H1 (cell line): ENCODE measurements around the gene STAT4. TPM values are rescaled to one million over a fixed set of nuclear protein-coding genes. Genes with fewer than 3 reads are reported as not detected.

Source experiments
- CTCF ChIA-PET: fragments of 300-600 bp; sonication (Branson Sonifier 250); formaldehyde crosslinking; loops from one replicate; lab custom pipeline; 2021; ENCODE audit not compliant: partially characterized antibody; lab: Charles Lee
- POLR2A ChIA-PET: fragments of 300-600 bp; sonication (Branson Sonifier 250); formaldehyde crosslinking; loops from one replicate; lab custom pipeline; 2021; ENCODE audit warnings: inconsistent platforms; ENCODE audit not compliant: partially characterized antibody; lab: Charles Lee
- DNase-seq, 2 experiments: peaks; one replicate each; pipeline versions ENCODE4 v3.0.0 to v3.0.0-alpha.2; 2010 to 2022; ENCODE audit warnings: low spot score in 2 of 2, low read depth in 1 of 2, mixed read lengths in 1 of 2
- FAIRE-seq: peaks from 2 replicates; lab custom pipeline; 2011; peaks lifted over from hg19 to GRCh38; lab: Jason Lieb, UNC
- H2AFZ ChIP-seq: 2 replicates; pipeline ENCODE4 v1.8.1; 2012; ENCODE audit warnings: low read length, inconsistent platforms
- H2AK5ac ChIP-seq: 2 replicates; pipeline ENCODE4 v1.6.1; 2013; ENCODE audit warnings: low read depth, low read length
- H2BK120ac ChIP-seq: replicated peaks from 2 replicates; pipeline ENCODE3; 2013; ENCODE audit warnings: low read depth, low read length, inconsistent platforms
- H2BK12ac ChIP-seq: 2 replicates; pipeline ENCODE4 v1.6.1; 2013; ENCODE audit warnings: low read depth, low read length
- H2BK15ac ChIP-seq: 2 replicates; pipeline ENCODE4 v1.6.1; 2013; ENCODE audit warnings: low read length
- H2BK20ac ChIP-seq: 2 replicates; pipeline ENCODE4 v1.6.1; 2013; ENCODE audit warnings: low read length
- H2BK5ac ChIP-seq: 2 replicates; pipeline ENCODE4 v1.6.1; 2013; ENCODE audit warnings: low read depth, low read length
- H3K14ac ChIP-seq: 2 replicates; pipeline ENCODE4 v1.6.1; 2013; ENCODE audit warnings: inconsistent platforms; ENCODE audit not compliant: insufficient read length
- H3K18ac ChIP-seq: 2 replicates; pipeline ENCODE4 v1.6.1; 2013; ENCODE audit warnings: low read length; ENCODE audit errors: extremely low read depth
- H3K23ac ChIP-seq: 2 replicates; pipeline ENCODE4 v1.6.1; 2013; ENCODE audit warnings: inconsistent platforms; ENCODE audit not compliant: insufficient read length
- H3K23me2 ChIP-seq: 2 replicates; pipeline ENCODE4 v1.6.1; 2013; ENCODE audit warnings: low read depth, low read length
- H3K27ac ChIP-seq: 2 replicates; pipeline ENCODE4 v1.6.1; 2011; ENCODE audit warnings: low read depth, low read length, inconsistent platforms
- H3K27me3 ChIP-seq, 4 experiments: replicated peaks in 1 of 4; 1 replicate in 1 of 4; 2 replicates in 3 of 4; pipeline versions ENCODE4 v1.6.1 to v1.8.1; 2011 to 2013; ENCODE audit warnings: low read length in 3 of 4, mild to moderate bottlenecking in 3 of 4, inconsistent platforms in 2 of 4, mixed read lengths in 2 of 4, moderate library complexity in 1 of 4; ENCODE audit not compliant: control insufficient read depth in 3 of 4, insufficient read depth in 3 of 4; ENCODE audit errors: extremely low read depth in 1 of 4
- H3K36me3 ChIP-seq, 4 experiments: 2 replicates each; pipeline versions ENCODE4 v1.6.1 to v1.8.1; 2011 to 2013; ENCODE audit warnings: mild to moderate bottlenecking in 4 of 4, low read length in 3 of 4, moderate library complexity in 2 of 4, control low read depth in 1 of 4, inconsistent platforms in 1 of 4; ENCODE audit not compliant: insufficient read depth in 4 of 4, control insufficient read depth in 2 of 4
- H3K4ac ChIP-seq: replicated peaks from 2 replicates; pipeline ENCODE3; 2013; ENCODE audit warnings: low read length, low read depth, mixed read lengths, inconsistent platforms; ENCODE audit not compliant: insufficient read length
- H3K4me1 ChIP-seq, 4 experiments: replicated peaks in 1 of 4; 1 replicate in 1 of 4; 2 replicates in 3 of 4; pipeline versions ENCODE4 v1.6.1 to v1.8.1; 2011 to 2013; ENCODE audit warnings: low read length in 3 of 4, inconsistent platforms in 2 of 4, mixed read lengths in 1 of 4; ENCODE audit not compliant: insufficient read depth in 4 of 4, control insufficient read depth in 3 of 4
- H3K4me2 ChIP-seq, 2 experiments: 2 replicates each; pipeline versions ENCODE4 v1.6.1 to v1.8.1; 2011 to 2013; ENCODE audit warnings: low read depth in 2 of 2, low read length in 2 of 2, control low read depth in 1 of 2, inconsistent platforms in 1 of 2, mild to moderate bottlenecking in 1 of 2; ENCODE audit not compliant: insufficient read depth in 1 of 2
- H3K4me3 ChIP-seq, 4 experiments: fragments of 200-600, 300-600 bp in 1 of 4; sonication (generic), shearing (Covaris generic), sonication (Bioruptor Twin) in 1 of 4; 2 replicates each; pipeline versions ENCODE4 v1.5.1 to v1.8.1; 2011 to 2016; ENCODE audit warnings: low read length in 4 of 4, low read depth in 3 of 4, control low read depth in 2 of 4, inconsistent platforms in 2 of 4, mild to moderate bottlenecking in 2 of 4, mixed read lengths in 1 of 4, moderate library complexity in 1 of 4; ENCODE audit not compliant: insufficient read depth in 2 of 4; ENCODE audit errors: extremely low read depth in 1 of 4
- H3K56ac ChIP-seq: replicated peaks from 2 replicates; pipeline ENCODE3; 2013; ENCODE audit warnings: low read depth, mild to moderate bottlenecking, mixed read lengths, low read length, inconsistent platforms; ENCODE audit not compliant: insufficient read length
- H3K79me1 ChIP-seq: 2 replicates; pipeline ENCODE4 v1.6.1; 2013; ENCODE audit warnings: low read depth, low read length, control low read depth
- H3K79me2 ChIP-seq, 2 experiments: 2 replicates each; pipeline versions ENCODE4 v1.6.1 to v1.8.1; 2012 to 2013; ENCODE audit warnings: low read length in 2 of 2, mild to moderate bottlenecking in 2 of 2, inconsistent platforms in 1 of 2; ENCODE audit not compliant: insufficient read depth in 2 of 2, control insufficient read depth in 1 of 2
- H3K9ac ChIP-seq, 4 experiments: replicated peaks in 1 of 4; 1 replicate in 1 of 4; 2 replicates in 3 of 4; pipeline versions ENCODE4 v1.6.1 to v1.8.1; 2011 to 2013; ENCODE audit warnings: low read depth in 3 of 4, low read length in 3 of 4, control low read depth in 2 of 4, mild to moderate bottlenecking in 2 of 4, moderate library complexity in 2 of 4, inconsistent platforms in 1 of 4; ENCODE audit errors: extremely low read depth in 1 of 4
- H3K9me3 ChIP-seq, 2 experiments: 2 replicates each; pipeline versions ENCODE4 v1.6.1 to v1.8.1; 2012 to 2013; ENCODE audit warnings: mild to moderate bottlenecking in 2 of 2, moderate library complexity in 2 of 2, control low read depth in 1 of 2, inconsistent platforms in 1 of 2, low read depth in 1 of 2, low read length in 1 of 2, mixed read lengths in 1 of 2; ENCODE audit not compliant: insufficient read depth in 2 of 2
- H4K20me1 ChIP-seq, 2 experiments: replicated peaks in 1 of 2; 2 replicates each; pipeline versions ENCODE3 to v1.8.1; 2011 to 2013; ENCODE audit warnings: inconsistent platforms in 2 of 2, low read length in 2 of 2, mild to moderate bottlenecking in 1 of 2; ENCODE audit not compliant: insufficient read depth in 2 of 2, control insufficient read depth in 1 of 2
- H4K5ac ChIP-seq: 2 replicates; pipeline ENCODE4 v1.6.1; 2013; ENCODE audit warnings: low read length, low read depth, mixed read lengths, inconsistent platforms; ENCODE audit not compliant: insufficient read length
- H4K8ac ChIP-seq: 2 replicates; pipeline ENCODE4 v1.8.0; 2013; ENCODE audit warnings: mild to moderate bottlenecking, moderate library complexity, low read length, inconsistent platforms; ENCODE audit not compliant: insufficient read depth; ENCODE audit errors: extremely low read depth
- H4K91ac ChIP-seq: replicated peaks from 2 replicates; pipeline ENCODE3; 2013; ENCODE audit warnings: low read length, mixed read lengths, inconsistent platforms; ENCODE audit not compliant: insufficient read length
- FOSL1 ChIP-seq: IDR thresholded peaks from 2 replicates; pipeline ENCODE4 v1.6.1; 2011; ENCODE audit warnings: mild to moderate bottlenecking, low read depth, low read length, moderate library complexity; ENCODE audit not compliant: insufficient read depth
- HDAC6 ChIP-seq: IDR thresholded peaks from one replicate; pipeline ENCODE4 v1.7.1; 2012; ENCODE audit warnings: low read depth, mild to moderate bottlenecking, inconsistent platforms, low read length, moderate library complexity
- JUN ChIP-seq: IDR thresholded peaks from 2 replicates; pipeline ENCODE4 v1.6.1; 2011; ENCODE audit warnings: low read depth, mild to moderate bottlenecking, improper control_type of control experiment, low read length
- POLR2AphosphoS5 ChIP-seq: IDR thresholded peaks from 2 replicates; pipeline ENCODE4 v1.6.1; 2011; ENCODE audit warnings: low read depth, low read length
- SAP30 ChIP-seq: fragments of 300-600 bp; sonication (generic); IDR thresholded peaks from 2 replicates; pipeline ENCODE4 v1.7.1; 2012; ENCODE audit warnings: low read length, moderate library complexity, mild to moderate bottlenecking, inconsistent platforms; ENCODE audit not compliant: insufficient read depth, insufficient replicate concordance
- SRF ChIP-seq: IDR thresholded peaks from 2 replicates; pipeline ENCODE4 v1.6.1; 2011; ENCODE audit warnings: mild to moderate bottlenecking, low read depth, low read length, moderate library complexity
- WGBS, 2 experiments: shearing (Covaris generic) in 1 of 2; methylation state at CpG; one replicate each; pipeline versions ENCODE4 v1.1.6 to v1.1.7; 2013 to 2015; ENCODE audit warnings: low lambda C conversion rate in 2 of 2, mixed read lengths in 2 of 2, inconsistent platforms in 1 of 2, low coverage in 1 of 2, missing lambda C conversion rate in 1 of 2; ENCODE audit not compliant: insufficient replicate concordance in 2 of 2, insufficient coverage in 1 of 2, insufficient read length in 1 of 2; ENCODE audit errors: extremely low coverage in 1 of 2, missing lambda C conversion rate in 1 of 2; 5-methylcytosine and 5-hydroxymethylcytosine counted together
- polyA plus RNA-seq, 7 experiments: library from polyadenylated mRNA; depleted of rRNA in 3 of 7; stranded (reverse) in 5 of 7; unstranded in 2 of 7; fragments of >200 nt in 5 of 7; fragments of 200-250 nt in 2 of 7; gene quantifications; 1 replicate in 5 of 7; 2 replicates in 1 of 7; 4 replicates in 1 of 7; pipeline versions ENCODE4 v1.2.1 to v1.2.3, GENCODE V29; 2011 to 2013; ENCODE audit warnings: missing spikeins in 2 of 7, mixed read lengths in 2 of 7
- total RNA-seq: library from RNA; stranded (reverse); fragmentation: NEBNext Ultra II Directional; extraction: Animal tissue kit (Norgen Biotek cat#: 25700); gene quantifications from 2 replicates; pipeline ENCODE4 v1.2.1, GENCODE V29; 2021

Gene STAT4
- total and polyA plus RNA-seq, 2 of the 8 experiments (the other 6 are each of a cell fraction or from before 2014, with no cell fraction given): 0.36 to 0.63 TPM

DNA sequence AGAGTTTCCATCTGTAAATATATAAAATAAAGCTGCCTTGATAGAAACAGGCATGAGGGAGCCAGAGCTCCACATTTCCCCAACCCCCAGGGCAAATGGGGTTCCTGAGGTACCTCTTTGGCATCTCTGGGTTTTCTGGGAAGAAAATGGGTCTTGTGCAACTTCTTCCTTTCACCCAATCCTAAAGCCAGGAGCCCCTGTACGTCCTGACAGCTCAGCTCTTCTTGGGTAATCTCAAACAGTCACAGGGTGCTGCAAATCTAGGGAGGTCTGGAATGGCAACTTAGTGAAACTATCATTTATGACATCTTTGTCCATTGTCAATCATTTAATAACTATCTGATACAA is 100.2 kb downstream of the STAT4 start:
- Histone ChIP-seq H2BK20ac (no peak overlapping the region), H3K9ac (no peak overlapping the region), H3K4me2 (no peak overlapping the region), H2BK5ac (no peak overlapping the region), H3K23ac (no peak overlapping the region), H2BK15ac (no peak overlapping the region), H4K91ac (no peak overlapping the region), H3K79me2 (no peaks in the 10 kb centered on the region), H3K27me3 (no peaks in the 10 kb centered on the region), H3K27ac (no peak overlapping the region), H4K8ac (no peak overlapping the region), H3K14ac (no peak overlapping the region), H3K4ac (no peak overlapping the region), H3K18ac (no peak overlapping the region), H3K56ac (no peak overlapping the region), H3K4me1 (no peaks in the 10 kb centered on the region), H2BK120ac (no peak overlapping the region), H3K9me3 (no peaks in the 10 kb centered on the region), H3K36me3 (no peaks in the 10 kb centered on the region), H4K20me1 (no peaks in the 10 kb centered on the region), H3K23me2 (no peaks in the 10 kb centered on the region), H2AFZ (no peak overlapping the region), H4K5ac (no peak overlapping the region), H3K4me3 (no peak overlapping the region), H3K79me1 (no peaks in the 10 kb centered on the region), H2AK5ac (no peak overlapping the region), H2BK12ac (no peak overlapping the region)
- 83% methylated on average over 1 of the region's 1 CpG; no CpG with 5 or more reads in 1 of the 2 experiments for WGBS, 2 experiments
- POLR2A ChIA-PET: interaction anchor here (0.6 to 1.1 kb wide), 2 partner anchors 31 to 1542 kb away, joined by 3 read pairs; no protein-coding TSS in a partner anchor
- CTCF ChIA-PET: interaction anchor here (1.1 to 7.1 kb wide), 18 partner anchors 11 to 489 kb away, joined by 3 to 137 read pairs (median 10); no protein-coding TSS in a partner anchor
- TF ChIP-seq HDAC6 (no peak), FOSL1 (no peak), JUN (no peak), SRF (no peak), SAP30 (no peak), POLR2AphosphoS5 (no peak)
- DNase-seq (no peak), FAIRE-seq (no peak)
